ENCODE measurements around the gene PCDHGC3. TPM values are rescaled to one million over a fixed set of nuclear protein-coding genes. Genes with fewer than 3 reads are reported as not detected.

The PCDHGC3 gene
- total and polyA plus RNA-seq, 9 of the 15 experiments (the other 6 are each of a cell fraction or from before 2014, with no cell fraction given) = 0.07 TPM; not detected in 8

DNA sequence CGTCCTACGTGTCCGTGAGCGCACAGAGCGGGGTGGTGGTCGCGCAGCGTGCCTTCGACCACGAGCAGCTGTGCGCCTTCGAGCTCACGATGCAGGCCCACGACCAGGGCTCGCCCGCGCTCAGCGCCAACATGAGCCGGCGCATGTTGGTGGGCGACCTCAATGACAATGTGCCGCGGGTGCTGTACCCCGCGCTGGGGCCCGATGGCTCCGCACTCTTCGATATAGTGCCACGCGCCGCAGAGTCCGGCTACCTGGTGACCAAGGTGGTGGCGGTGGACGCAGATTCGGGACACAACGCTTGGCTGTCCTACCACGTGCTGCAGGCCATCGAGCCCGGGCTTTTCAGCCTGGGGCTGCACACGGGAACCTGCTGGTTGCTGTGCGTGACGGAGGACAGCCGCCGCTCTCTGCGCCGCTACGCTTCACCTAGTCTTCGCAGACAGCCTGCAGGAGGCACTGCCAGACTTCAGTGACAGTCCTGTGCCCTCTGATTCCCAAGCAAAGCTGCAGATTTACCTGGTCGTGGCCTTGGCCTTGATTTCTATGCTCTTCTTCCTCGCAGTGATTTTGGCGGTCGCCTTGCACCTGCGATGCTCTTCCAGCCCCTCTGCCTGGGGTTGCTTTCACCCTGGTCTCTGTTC is 47.9 kb upstream of the PCDHGC3 start:
- Histone ChIP-seq H3K4me1 (replicated peaks in 1 of 2; ENCODE audit: control insufficient read depth in 2 of 2, insufficient read depth in 2 of 2, low read length in 2 of 2) (peaks cover 0 to 25% of the 10 kb centered on the region in 2 experiments; a peak in 2 of 5 replicates), H3K9ac (ENCODE audit: insufficient read depth in 1 of 2, low read depth in 2 of 2, low read length in 2 of 2) (no peak overlapping the region), H3K27ac (ENCODE audit: extremely low read depth, low read depth, low read length) (no peak overlapping the region), H3K4me3 (no peak overlapping the region), H3K4me2 (ENCODE audit: insufficient read depth, low read length) (no peak overlapping the region), H3K79me2 (ENCODE audit: control insufficient read depth, insufficient read depth, low read length) (no peaks in the 10 kb centered on the region), H3K9me3 (replicated peaks; ENCODE audit: control insufficient read depth, insufficient read depth, low read depth, low read length) (no peaks in the 10 kb centered on the region; the same call in 1 of the 2 replicates), H3K9me1 (ENCODE audit: control insufficient read depth, insufficient read depth, low read length) (no peaks in the 10 kb centered on the region), H4K20me1 (replicated peaks; ENCODE audit: control insufficient read depth, insufficient read depth, low read length) (no peaks in the 10 kb centered on the region), H2AFZ (ENCODE audit: low read depth, low read length) (no peak overlapping the region), H3K36me3 (ENCODE audit: control insufficient read depth, insufficient read depth, low read length) (no peaks in the 10 kb centered on the region), H3K27me3 (ENCODE audit: control insufficient read depth in 2 of 2, insufficient read depth in 2 of 2, low read length in 2 of 2) (peaks cover 10 to 43% of the 10 kb centered on the region in 2 experiments; a peak in 3 of 5 replicates)
- 9% methylated on average over 53 of the region's 53 CpGs for WGBS (ENCODE audit: insufficient coverage, low coverage, missing lambda C conversion rate)
- ChIA-PET POLR2A (interaction anchor here (0.7 kb wide), 1 partner anchor 80 kb away, joined by 4 read pairs; no protein-coding TSS in a partner anchor), CTCF (ENCODE audit: low intra/inter-chr PET ratio) (no interaction called here)
- no TSS peak for BruUV-seq (replicated peaks)
- FAIRE-seq = no peak
- no peak for DNase-seq (ENCODE audit: extremely low read depth in 1 of 4, low spot score in 3 of 4)
- TF ChIP-seq ERF (CRISPR knock-in tag; IDR thresholded peaks at IDR 0.05) (no peak), RAD21 (CRISPR knock-in tag; conservative IDR thresholded peaks at IDR 0.05 in 1 of 2, IDR thresholded peaks at IDR 0.05 in 1 of 2) (no peak), SP2 (IDR thresholded peaks at IDR 0.05; ENCODE audit: extremely low read depth, low read depth, low read length, poor library complexity, severe bottlenecking) (no peak)
- TF ChIP-seq, protein P1, sequence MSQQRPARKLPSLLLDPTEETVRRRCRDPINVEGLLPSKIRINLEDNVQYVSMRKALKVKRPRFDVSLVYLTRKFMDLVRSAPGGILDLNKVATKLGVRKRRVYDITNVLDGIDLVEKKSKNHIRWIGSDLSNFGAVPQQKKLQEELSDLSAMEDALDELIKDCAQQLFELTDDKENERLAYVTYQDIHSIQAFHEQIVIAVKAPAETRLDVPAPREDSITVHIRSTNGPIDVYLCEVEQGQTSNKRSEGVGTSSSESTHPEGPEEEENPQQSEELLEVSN (IDR thresholded peaks at IDR 0.05; ENCODE audit: borderline replicate concordance in 1 of 2, extremely low read depth in 1 of 2, insufficient read depth in 1 of 2, insufficient read length in 1 of 2, low read depth in 1 of 2, low read length in 1 of 2, poor library complexity in 1 of 2, severe bottlenecking in 1 of 2) = peak in 1 of 2 experiments; percentile 9
- ATAC-seq = no peak
- intact Hi-C loops (cut with micrococcal nuclease) = no loop called here
- in situ Hi-C loops (cut with MboI) = no loop called here
